Stimulated activated CD4-positive, alpha-beta T cell treated with anti-CD3 and anti-CD28 coated beads, Interleukin-4, amount 100 ng/mL, for 48 hours (primary cell): Measurements from ENCODE around the gene MYO3B.

ENCODE experiments used
- DNase-seq, 2 donors: peaks; one replicate each; pipeline ENCODE4 v3.0.0-alpha.2; 2020; ENCODE audit warnings: low read depth in 2 of 2

MYO3B gene, protein sequence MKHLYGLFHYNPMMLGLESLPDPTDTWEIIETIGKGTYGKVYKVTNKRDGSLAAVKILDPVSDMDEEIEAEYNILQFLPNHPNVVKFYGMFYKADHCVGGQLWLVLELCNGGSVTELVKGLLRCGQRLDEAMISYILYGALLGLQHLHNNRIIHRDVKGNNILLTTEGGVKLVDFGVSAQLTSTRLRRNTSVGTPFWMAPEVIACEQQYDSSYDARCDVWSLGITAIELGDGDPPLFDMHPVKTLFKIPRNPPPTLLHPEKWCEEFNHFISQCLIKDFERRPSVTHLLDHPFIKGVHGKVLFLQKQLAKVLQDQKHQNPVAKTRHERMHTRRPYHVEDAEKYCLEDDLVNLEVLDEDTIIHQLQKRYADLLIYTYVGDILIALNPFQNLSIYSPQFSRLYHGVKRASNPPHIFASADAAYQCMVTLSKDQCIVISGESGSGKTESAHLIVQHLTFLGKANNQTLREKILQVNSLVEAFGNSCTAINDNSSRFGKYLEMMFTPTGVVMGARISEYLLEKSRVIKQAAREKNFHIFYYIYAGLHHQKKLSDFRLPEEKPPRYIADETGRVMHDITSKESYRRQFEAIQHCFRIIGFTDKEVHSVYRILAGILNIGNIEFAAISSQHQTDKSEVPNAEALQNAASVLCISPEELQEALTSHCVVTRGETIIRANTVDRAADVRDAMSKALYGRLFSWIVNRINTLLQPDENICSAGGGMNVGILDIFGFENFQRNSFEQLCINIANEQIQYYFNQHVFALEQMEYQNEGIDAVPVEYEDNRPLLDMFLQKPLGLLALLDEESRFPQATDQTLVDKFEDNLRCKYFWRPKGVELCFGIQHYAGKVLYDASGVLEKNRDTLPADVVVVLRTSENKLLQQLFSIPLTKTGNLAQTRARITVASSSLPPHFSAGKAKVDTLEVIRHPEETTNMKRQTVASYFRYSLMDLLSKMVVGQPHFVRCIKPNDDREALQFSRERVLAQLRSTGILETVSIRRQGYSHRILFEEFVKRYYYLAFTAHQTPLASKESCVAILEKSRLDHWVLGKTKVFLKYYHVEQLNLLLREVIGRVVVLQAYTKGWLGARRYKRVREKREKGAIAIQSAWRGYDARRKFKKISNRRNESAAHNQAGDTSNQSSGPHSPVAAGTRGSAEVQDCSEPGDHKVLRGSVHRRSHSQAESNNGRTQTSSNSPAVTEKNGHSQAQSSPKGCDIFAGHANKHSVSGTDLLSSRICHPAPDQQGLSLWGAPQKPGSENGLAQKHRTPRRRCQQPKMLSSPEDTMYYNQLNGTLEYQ (N-terminal part only)

DNA sequence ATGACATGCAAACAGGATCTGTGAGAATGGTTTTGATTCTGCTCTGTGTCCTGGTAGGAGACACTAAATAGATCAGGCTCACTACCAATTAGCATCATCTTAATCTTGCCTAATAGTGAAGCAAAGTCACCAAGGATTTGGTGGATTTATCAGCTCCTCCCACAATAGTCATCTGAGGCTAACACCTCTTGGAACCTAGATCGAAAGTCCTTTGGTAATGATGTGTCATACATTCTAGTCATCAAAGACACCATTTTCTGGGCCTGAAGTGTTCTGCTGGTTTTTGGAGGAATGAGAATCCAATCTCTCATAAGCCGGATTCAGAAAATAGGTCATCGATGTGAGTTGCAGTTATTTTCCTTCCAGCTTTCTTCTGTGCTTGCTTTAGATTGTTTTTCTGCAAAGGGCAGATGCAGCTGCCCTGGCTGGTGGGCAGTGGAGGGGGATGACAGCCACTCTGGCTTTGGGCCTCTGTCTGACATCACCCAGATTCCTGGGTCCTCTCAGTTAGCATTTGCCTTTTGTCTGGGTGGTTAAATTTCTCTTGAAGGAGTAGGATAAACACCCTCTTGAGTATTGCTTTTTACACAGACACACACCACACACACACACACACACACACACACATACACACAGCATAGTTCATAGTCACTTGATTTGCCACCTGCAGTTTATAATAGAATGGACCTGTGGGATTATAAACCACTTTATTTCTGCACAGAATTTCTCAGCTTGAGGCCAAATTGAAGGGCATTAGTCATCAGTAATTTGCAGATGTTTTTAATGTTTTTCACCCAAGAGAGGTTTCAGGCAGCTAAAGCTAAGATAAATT, at the start of gene MYO3B:
MYO3B (plus strand) TSS at position 198 of the 832 bp plus-strand sequence; CDS start at position 339, 141 bp downstream.
- DNase-seq, result no peak

DNA sequence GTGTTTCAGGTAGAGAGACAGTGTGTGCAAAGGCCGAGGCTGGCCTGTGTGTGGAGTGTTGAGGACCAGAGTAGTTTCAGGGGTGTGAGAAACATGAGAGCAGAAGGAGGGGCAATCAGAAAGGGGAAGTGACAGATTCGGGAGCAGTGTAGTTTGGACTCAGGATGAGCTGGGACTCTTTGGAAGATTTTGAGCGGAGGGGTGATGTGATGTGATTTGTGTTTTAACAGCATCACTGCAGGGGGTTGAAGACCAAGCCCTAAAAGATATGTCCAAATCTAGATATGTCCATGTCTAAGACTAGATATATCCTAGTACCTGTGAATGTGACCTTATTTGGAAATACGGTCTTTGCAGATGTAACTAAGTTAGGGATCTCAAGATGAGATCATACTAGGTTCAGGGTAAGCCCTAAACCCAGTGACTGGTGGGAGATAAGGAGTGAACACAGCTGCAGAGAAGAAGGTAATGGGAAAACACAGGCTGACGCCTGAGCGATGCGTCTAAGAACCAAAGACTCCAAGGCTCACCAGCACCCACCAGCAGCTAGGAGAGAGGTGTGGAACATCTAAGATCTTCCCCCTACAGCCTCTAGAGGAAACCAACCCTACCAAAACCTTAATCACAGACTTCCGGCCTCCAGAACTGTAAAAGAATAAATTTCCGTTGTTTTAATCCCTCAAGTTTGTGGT, 38.5 kb upstream of the MYO3B start:
- DNase-seq, result no peak

DNA sequence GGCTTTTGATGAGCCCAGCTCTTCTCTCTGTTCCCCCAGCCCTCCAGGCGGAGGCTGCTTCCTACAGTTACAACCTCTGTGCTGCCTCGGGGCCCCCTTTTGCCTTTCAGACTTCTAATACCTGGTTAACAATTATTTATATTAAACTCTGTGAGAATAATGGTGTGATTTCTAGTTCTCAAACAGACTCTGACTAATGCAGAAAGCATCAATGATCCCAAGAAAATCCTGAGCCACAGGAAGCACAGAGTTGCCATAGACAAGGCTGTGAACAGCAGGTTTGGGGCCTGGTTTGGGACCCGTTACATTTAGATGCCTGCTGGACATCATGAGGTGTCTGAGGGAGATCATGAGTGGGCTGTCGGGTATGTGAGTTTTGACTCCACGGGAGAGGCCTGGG, 37.4 kb upstream of the MYO3B start:
- no peak for DNase-seq

DNA sequence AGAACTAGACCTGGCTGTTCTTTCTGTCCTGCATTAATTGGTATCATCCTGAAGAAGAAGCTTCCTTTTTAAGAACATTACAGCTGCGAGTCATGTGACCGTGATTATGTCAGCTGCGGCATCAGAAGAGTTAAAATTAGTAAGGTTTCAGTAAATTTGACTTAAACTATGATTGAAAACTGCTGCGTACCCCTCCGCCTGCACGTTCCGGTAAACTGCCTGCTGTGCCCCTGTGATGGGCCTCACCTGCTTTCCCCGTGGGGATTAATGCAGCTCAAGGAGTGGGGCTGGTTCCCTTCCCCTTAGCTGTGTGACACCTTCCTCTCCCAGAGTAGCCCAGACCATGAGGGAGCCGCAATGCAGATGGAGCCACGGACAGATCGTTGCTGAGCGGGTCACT, 36.1 kb upstream of the MYO3B start:
- no peak for DNase-seq

DNA sequence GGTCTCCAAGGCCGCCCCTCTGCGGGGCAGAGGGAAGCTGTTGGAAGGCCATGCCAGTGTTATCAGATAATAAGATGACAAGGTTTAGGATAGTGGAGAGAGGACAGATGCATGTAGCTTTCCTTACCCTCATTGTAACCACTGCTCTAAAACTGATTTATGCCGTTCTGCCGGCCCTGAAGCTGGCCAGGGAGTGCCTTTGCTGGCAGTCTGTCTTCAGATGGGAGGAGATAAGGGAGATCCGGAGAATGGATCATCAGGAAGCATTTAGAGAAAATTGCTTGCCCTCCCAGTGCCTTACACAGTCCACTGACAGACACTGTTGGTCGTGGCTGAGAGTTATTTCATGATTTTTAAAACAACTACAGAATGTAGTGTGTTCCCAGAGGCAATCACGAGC, 35.4 kb upstream of the MYO3B start:
- no peak for DNase-seq

DNA sequence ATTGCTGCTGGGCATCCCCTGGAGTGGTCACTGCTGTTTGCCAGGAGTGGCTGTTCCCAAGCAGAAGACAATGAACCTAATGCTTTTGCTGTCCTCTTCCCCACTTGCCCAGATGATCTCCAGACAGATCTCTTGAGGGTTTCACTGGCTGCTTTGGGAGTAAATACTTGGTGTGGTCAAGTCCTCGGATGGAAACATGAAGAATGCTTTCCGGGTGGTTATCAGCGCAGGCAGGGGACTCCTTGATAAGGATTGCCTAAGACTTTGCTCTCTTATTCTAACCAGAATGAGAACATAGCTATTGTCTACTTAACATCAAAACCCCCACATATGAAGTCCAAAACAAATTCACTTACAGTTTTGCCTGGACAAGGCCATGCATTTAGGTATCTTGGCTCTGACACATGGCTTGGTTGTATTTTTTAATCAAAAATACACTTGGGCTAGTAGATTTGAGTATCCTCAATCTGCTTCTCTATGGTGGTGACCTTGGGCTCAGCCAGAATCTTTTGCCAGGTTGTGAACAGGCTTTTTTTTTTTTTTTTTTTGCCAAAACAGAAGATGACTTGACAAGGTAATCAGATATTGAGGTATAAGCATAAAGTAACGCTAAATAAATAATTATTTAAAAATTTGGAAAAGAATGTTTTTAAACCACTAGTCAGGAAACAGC, 34.8 kb upstream of the MYO3B start:
- no peak for DNase-seq

DNA sequence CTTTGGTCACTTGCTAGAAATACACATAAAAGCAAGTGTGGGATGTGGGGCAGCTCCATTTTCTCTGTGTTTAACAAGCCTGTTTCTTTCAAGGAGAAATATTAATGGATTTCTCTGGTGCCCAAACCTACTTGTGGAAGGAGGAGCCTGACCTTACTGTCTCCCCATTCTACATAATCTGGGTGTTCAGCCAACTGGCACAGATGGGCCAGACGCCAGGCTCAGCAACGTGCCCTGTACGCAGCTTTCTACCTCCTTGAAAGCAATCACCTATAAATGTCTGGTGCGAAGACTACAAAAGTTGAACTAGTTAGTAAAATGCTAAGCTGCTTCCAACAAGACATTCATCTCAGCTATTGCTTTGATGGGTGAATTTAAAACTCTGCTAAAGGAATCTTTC, 33.2 kb upstream of the MYO3B start:
- DNase-seq, result no peak

DNA sequence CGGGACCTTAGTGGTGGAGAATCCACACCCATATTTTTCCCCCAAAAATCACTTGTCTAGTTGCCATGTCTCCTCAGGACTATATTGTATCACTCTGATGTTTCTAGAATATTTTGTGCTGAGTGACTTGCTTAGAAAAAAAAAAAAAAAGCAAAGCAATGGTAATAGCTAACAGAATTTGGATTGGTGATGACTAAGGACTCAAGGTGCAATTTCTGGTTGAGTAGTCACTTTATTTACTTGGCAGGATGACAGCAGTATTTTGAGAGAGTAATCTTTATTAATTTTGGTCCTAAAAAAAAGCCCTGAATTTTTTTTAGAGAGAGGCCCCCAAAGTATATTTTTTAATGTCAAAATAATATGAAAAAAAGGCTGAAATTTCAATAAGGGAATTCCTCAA, 32.8 kb upstream of the MYO3B start:
- no peak for DNase-seq

DNA sequence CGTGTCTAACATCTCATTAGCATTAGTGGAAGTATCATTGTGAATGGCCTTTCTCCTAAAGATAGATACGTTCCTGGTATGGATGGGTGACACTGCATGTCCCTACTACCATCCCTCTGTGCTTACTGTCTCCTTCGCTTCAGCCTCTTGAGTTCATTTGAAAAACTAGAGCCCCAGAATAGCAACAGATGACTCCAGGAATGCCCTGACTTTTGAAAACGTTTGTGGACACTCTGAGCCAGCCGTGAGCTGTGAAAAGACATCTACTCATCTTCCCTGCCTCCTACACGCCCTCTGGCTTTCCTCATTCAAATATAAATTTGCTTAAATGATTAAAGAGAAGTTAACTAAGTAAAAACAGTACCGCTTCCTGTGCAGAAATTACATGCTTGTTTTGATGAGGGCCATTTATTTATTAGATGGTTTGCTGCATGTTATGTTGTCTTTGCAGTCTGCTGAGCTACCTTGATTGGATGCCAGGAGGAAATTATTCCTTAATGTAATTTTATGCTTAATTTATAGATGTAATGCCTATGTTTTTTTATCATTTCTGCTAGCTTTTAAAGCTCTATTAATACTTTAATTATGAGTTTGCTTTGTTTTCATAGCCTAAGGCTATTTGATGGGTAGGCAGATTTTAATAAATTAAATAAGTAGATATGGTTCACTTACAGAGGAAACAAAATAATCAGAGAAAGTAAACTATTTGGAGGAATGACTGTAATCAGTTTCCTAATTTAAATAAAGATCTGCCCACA, 32.1 kb upstream of the MYO3B start:
- no peak for DNase-seq

DNA sequence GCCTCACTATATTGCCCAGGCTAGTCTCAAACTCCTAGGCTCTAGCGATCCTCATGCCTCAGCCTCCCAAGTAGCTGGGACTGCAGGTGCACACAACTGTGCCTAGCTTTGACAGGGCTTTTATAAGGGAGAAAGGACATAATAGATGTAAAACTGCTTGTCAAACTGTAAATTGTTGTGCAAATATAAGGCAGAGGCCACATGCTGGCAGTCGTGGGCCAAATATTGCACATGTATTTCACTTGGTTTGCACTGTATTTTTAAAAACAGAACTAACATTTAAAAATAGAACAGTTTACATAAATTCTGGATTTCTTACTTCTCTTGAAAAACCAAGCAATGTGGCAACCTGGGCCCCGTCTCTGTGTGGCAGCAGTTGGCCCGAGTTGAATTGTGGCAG, 31.2 kb upstream of the MYO3B start:
- DNase-seq, result no peak

DNA sequence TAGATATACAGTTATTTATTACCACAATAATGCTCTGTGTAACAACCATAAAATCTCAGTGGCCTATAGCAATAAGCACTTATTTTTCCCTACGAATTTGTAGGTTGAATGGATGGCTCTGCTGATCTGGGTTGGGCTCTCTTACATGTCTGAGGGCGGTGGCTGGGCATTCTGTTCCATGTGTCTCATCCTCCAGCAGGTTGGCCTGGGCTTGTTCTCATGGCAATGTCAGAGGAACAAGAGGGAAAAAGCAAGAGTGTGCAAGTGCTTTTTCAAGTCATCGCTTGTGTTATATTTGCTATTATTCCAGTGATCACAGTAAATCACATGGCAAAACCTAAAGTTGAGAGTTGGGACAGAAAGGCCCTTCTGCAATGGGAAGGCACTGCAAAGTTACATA, 30.4 kb upstream of the MYO3B start:
- no peak for DNase-seq

DNA sequence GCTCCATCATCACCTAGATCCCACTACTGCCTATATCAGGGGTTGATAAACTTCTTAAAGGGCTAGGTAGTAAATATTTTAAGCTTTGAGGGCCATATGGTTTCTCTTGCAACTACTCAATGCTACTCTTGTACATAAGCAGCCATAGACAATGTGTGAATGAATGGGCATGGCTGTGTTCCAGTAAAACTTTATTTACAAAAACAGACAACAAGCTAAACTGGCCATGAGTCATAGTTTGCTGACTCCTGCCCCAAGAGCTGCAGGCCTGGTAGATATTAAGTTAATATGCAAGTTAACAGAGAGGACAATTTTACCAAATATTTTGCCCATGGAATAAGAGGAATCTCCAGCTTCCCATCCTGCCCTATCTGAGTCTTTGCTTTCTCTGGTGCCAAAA, 29.8 kb upstream of the MYO3B start:
- DNase-seq, result no peak

DNA sequence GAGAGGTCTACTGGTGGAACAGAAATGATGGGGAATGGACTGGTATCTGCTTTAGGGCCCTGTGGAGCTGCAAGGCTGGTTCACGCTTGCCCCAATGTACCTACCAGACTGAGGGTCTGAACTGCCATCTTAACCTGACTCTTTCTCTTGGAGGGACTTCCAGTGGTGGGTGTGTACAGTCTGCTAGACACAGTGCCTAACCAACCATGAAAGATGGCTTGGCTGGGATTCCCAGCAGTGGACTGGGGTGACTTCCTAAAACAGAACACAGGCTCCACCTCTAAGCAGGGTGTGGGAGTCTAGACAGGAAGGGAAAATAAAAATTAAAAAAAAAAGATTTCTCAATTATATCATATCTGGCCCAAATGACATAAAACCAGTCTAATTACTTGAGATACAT, 25.5 kb upstream of the MYO3B start:
- no peak for DNase-seq

DNA sequence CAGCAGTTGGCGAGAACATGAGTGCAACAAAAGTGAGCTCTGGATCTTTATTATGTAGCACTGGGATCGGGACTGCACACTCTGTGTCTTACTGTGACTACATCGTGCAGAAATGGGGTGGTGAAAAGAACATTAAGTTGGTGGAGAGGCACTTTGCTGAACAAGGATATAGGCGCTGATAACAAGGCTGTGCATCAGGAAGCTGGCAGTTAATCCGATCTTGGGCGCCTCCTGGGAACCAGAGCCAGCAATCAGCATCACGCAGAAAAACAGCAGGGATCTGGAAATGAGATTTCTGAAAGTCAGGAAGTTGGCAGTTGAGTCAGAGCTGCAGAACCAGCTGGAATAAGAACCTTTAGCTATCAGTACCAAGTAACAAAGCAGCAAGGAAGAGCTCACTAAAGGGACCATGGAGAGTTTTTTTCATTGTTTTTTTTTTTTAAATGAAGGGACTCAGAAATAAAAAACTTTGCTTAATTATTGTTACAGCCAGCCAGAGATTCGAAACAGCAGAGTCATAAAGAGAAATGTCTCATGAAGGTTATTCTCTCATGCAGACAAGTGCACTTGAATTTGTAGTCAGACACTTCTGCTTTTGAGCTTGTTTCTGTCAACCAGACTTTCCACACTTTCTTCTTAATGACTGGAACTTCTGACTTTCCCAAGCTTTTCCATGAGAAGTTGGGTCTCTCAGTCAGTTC, 22.8 kb upstream of the MYO3B start:
- no peak for DNase-seq

DNA sequence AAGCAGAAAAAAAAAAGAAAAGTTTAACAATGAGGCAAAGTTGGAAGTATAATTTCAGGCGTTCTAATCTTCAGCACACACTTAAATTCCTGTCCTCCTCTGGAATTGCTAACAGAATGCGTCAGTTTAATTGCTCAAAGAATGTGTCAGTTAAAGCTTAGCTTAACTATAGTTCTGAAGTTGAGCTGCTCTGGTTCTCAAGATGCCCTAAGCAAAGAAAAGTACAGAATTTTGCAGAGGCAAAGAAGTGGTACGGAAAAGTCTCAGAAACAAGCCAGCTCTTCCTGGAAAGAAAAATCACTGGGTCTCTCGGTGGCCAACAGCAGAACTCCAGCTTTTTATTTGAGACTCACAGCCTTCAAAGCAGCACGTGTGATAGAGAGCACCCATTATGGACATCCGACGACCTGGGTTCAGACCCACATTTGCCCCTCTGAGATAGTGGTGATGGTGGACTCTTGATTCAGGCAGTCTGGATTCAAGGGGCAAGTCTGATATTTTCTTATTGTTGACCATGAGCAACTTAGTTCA, 22.2 kb upstream of the MYO3B start:
- no peak for DNase-seq

DNA sequence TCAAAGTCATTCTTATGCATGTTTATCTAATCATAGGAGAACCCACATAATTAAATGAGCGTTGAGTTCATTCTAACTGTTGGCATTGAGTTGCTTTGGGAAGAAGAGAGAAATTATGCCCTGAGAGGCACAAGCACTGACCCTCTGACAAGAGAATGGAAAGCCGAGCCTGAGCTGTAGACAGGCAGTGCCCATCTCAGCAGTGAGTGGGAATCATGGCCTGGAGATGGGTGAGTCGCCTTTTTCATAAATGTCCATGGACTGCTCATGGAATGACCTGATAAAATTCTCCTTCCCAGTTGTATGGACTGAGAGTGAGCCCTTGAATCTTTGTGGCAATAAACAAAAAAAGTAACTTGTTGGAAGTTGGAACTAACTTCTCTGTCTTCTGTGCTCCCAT, 21.4 kb upstream of the MYO3B start:
- DNase-seq, result no peak

DNA sequence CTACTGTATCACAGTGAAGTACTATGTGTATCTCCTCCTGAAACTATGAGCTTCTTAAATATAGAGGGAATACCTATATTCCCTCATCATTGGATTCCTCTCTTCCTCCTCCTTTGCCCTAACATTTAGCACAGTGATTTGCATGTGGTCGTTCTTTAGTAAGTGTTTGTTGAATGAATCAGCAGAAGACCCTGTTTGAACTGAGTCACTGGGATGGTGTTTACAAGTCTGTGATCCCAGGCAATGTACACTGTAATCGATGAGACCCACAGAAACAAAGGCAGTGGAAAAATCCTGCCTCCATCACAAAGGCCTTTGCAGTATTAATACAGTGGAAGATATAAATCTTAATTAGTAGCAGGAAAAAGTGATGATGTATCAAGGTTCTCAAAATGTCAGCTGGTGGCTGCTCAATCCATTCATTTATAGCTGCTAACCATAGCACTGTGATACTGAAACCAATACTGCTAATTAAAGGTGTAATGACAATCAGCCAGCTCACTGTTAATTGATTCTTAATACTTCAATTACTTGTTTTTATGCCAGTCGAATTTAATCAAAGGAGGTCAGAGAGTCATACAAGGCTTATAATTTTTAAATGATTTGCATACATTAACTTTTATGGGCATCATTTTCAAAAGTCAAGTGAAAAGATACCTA, 20.8 kb upstream of the MYO3B start:
- no peak for DNase-seq

DNA sequence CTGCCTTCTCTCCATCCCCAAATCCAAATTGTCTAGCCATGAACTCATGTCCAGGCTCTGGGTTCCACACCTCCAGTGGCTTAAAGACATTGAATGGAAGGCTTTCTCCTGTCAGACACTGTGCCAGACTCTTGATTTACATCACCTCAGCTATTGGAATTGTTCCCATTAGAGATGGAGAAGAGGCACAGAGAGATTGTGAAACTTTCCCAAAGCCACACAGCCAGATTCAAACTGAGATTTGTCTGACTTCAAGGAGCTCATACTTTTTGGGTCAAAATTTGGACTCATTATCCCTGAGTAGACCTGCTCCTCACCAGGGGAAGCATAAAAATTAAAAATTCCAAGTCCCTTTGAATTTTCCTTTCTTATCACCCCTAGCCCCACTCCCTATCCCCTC, 18.9 kb upstream of the MYO3B start:
- DNase-seq, result no peak
